H1 (cell line): ENCODE results near the gene GPS1. TPM values are rescaled to one million over a fixed set of nuclear protein-coding genes. Genes with fewer than 3 reads are reported as not detected.
A peak's percentile ranks its signal among the peaks of the same experiment; 100 is the strongest.

Source experiments
- EGR1 ChIP-seq: IDR thresholded peaks from 2 replicates; pipeline ENCODE4 v1.6.1; 2011; ENCODE audit warnings: low read depth, low read length, borderline replicate concordance
- GTF2F1 ChIP-seq: IDR thresholded peaks from 2 replicates; pipeline ENCODE4 v1.6.1; 2012; ENCODE audit warnings: low read depth, low read length, improper control_type of control experiment, borderline replicate concordance
- MAFK ChIP-seq: IDR thresholded peaks from 2 replicates; pipeline ENCODE4 v1.6.1; 2012; ENCODE audit warnings: low read depth, mild to moderate bottlenecking, improper control_type of control experiment, low read length
- PHF8 ChIP-seq: fragments of 200-600 bp; sonication (generic); conservative IDR thresholded peaks from 2 replicates; pipeline ENCODE4 v1.7.1; 2012; ENCODE audit warnings: low read depth, mild to moderate bottlenecking, inconsistent platforms, low read length, moderate library complexity
- SIX5 ChIP-seq: IDR thresholded peaks from 2 replicates; pipeline ENCODE4 v1.6.1; 2011; ENCODE audit warnings: mild to moderate bottlenecking, low read depth, low read length
- TAF7 ChIP-seq: optimal IDR thresholded peaks from 2 replicates; pipeline ENCODE3; 2011; ENCODE audit warnings: low read depth, mild to moderate bottlenecking, inconsistent platforms, low read length, moderate library complexity, borderline replicate concordance
- polyA plus RNA-seq, 7 experiments: library from polyadenylated mRNA; depleted of rRNA in 3 of 7; stranded (reverse) in 5 of 7; unstranded in 2 of 7; fragments of >200 nt in 5 of 7; fragments of 200-250 nt in 2 of 7; gene quantifications; 1 replicate in 5 of 7; 2 replicates in 1 of 7; 4 replicates in 1 of 7; pipeline versions ENCODE4 v1.2.1 to v1.2.3, GENCODE V29; 2011 to 2013; ENCODE audit warnings: missing spikeins in 2 of 7, mixed read lengths in 2 of 7
- total RNA-seq: library from RNA; stranded (reverse); fragmentation: NEBNext Ultra II Directional; extraction: Animal tissue kit (Norgen Biotek cat#: 25700); gene quantifications from 2 replicates; pipeline ENCODE4 v1.2.1, GENCODE V29; 2021

GPS1 gene
- total and polyA plus RNA-seq, 2 of the 8 experiments (the other 6 are each of a cell fraction or from before 2014, with no cell fraction given): 153 to 277 TPM

- TF ChIP-seq MAFK (no peak), GTF2F1 (no peak), PHF8 (peak; percentile 81), SIX5 (no peak), TAF7 (peak; percentile 40), EGR1 (peak; percentile 92)
- TF ChIP-seq, all 59 proteins: peak for 19
Measured at GRCh38 chr17:82037092-82037888, 14.4 kb upstream of the GPS1 start, which contains the start of gene DCXR (continued).
